GM15510 (cell line): ENCODE results near the gene GRID1.

Source experiments
- POLR2A ChIP-seq: IDR thresholded peaks from 3 replicates; pipeline ENCODE4 v1.6.1; 2011; ENCODE audit warnings: borderline replicate concordance; ENCODE audit not compliant: insufficient read length; ENCODE audit errors: extremely low read depth

GRID1 gene

GRCh38 chr10:86344281-86344680 lies 22.3 kb downstream of the GRID1 start:
- TF ChIP-seq POLR2A = no peak

DNA sequence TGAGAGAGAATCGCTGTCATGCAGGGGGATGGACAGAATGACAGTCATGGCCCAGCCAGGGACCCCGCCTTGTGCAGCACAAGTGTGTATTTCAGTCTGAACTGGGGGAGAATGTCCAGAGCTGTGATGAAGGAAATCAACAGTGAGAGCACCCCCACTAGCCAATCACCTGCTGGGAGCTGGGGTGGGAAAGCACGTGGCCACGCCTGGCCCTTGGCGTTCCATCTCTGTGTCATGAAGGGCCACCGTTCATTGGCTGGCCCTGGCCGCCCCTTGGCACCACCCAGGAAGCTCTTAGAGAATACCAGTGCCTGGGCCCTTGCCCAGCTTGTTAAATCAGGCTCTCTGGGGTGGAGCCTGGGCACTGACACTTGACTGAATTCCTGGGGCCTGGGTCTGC lies 22.8 kb downstream of the GRID1 start:
- TF ChIP-seq POLR2A = no peak

GRCh38 chr10:86342111-86342863 lies 24.3 kb downstream of the GRID1 start:
- no peak for TF ChIP-seq POLR2A

DNA sequence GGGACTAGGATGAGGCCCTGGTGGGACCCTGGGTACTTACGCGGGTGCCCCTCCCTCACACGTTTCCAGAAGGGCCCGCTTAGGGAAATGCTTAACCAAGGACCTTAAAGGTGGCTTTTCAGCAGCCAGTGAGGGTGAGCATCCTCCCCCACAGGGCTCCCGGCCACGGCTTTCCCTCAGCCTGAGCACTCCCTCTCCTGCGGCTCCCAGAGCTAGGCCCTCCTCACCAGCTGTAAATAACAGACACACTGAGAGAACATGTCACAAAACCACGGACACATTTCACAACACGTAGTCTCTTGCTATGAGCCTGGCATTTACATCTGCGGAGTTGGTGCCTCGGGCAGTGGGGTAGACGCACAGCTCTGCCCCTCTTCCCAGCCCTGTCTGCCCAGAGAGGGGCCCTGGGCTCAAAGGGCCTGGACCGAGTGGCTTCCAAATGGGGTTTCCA lies 25.2 kb downstream of the GRID1 start:
- no peak for TF ChIP-seq POLR2A

GRCh38 chr10:86340991-86341260 lies 25.7 kb downstream of the GRID1 start:
- no peak for TF ChIP-seq POLR2A

GRCh38 chr10:86340176-86340990 lies 26.2 kb downstream of the GRID1 start:
- no peak for TF ChIP-seq POLR2A

DNA sequence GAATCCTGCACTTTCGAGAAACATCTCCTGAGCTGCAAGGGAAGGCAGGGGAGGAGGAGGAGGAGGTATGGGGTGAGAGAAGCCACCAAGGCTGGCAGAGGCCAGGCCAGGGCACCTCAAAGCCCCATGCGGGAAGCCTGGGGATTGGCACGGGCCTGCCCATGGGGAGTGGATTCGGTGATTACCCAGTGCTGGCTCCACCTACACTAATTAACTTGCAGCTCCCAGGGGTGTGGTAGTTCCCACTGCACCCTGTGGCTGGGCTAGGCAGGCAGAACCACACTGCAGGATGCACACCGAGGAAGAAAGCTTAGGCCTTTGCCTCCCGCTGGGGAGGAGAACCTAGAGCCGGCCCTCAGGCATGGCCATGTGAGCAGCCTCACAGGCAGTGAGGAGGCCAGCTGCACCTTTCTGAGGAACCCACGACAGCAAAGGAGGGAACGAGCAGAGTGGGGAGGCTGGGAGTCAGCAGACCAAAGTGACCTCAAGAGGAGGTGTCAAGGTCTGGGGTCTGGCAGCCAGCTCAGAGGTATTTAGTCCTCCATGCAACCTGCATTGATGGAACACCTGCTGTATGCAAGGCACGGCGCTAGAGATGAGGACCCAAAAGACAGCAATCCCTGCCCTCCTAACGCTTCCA lies 27.2 kb downstream of the GRID1 start:
- TF ChIP-seq POLR2A = no peak

GRCh38 chr10:86337121-86337601 lies 29.4 kb downstream of the GRID1 start:
- no peak for TF ChIP-seq POLR2A

DNA sequence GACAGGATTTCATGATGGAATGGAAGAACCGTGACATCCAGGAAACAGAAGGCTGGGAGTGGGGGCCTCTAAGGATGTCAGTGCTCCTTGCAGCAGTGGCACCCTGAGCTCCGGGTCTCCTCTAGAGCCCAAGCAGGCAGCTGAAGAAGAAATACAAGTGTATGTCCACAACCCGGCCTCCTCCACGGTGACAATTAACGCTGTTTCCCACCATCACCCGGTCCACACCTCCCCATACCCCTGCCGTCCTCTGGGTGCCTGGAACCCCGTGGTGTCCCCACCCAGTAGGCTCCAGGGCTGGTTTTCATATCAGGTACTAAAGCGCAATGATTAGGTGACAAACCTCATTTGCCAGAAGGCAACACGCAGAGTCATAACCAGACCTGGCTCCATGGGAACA lies 30.3 kb downstream of the GRID1 start:
- no peak for TF ChIP-seq POLR2A

DNA sequence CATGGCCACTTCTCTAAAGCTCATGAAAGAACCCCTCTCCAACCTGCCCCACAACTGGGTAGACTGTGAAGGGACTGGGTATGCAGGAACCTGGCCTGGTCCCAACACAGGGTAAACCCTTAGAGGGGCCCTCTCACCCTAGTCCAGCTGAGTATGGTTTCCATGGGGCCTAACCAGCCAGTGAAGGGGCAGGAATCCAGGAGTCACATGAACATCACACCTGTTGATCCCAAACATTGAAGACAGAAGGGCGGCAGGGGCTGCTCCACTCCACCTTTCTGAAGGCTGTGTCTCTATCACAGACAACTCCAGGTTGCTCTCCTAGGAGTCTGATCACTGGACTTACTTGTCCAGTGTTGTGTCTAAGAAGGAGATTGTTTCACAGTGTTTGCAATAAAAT lies 30.8 kb downstream of the GRID1 start:
- no peak for TF ChIP-seq POLR2A

DNA sequence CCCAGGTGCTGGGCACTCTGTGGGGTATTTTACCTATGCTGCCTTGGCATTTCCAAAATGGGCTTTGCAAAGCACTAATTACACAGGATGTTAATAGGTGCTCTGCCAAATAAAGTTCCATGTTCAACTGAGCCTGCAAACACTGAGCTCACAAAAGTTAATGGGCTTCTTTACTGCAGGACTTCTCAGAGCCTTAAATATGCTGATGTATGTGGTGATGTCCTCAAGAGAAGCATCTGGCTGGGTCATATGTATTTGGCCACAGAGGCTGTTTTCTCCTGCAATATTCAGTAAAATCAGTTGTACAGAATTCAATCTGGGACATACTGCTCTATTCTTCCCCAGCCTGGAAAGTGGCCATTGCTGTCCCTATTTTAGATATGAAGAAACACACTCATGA lies 31.3 kb downstream of the GRID1 start:
- no peak for TF ChIP-seq POLR2A

GRCh38 chr10:86334488-86335085 lies 32.0 kb downstream of the GRID1 start:
- no peak for TF ChIP-seq POLR2A

GRCh38 chr10:86333826-86334487 lies 32.6 kb downstream of the GRID1 start:
- no peak for TF ChIP-seq POLR2A

DNA sequence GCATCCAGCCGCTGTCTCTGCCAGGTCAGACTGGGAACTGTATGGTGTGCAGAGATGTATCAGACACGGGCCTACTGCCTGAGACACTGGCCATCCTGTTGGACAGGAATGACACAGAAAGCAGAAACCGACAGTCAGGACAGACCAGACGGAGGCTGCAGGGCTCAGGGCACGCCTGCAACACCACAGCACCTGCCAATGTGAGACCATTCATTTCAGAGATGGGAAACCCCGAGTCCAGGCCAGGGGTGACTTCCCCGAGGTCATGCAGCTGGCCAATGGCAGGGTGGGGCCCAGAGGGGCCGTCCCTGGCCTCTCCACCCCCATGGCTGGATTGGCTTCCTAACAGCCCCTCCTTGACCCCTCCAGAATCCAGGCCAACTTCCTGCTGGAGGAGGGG lies 34.7 kb downstream of the GRID1 start:
- TF ChIP-seq POLR2A = no peak
